GM19025 (cell line): ENCODE results near the gene KAT14.
"Not testable (repeated sequence)": the region's sequence is repeated elsewhere in the genome, so short reads cannot be mapped to it uniquely, and the experiment has no call there.

Experiments
- ATAC-seq: cut with Tn5 transposase; IDR thresholded peaks from one replicate; pipeline ENCODE4 v1.9.1; 2021; ENCODE audit warnings: mild to moderate bottlenecking, low read depth, moderate library complexity; ENCODE audit not compliant: unreplicated experiment

The KAT14 gene

DNA sequence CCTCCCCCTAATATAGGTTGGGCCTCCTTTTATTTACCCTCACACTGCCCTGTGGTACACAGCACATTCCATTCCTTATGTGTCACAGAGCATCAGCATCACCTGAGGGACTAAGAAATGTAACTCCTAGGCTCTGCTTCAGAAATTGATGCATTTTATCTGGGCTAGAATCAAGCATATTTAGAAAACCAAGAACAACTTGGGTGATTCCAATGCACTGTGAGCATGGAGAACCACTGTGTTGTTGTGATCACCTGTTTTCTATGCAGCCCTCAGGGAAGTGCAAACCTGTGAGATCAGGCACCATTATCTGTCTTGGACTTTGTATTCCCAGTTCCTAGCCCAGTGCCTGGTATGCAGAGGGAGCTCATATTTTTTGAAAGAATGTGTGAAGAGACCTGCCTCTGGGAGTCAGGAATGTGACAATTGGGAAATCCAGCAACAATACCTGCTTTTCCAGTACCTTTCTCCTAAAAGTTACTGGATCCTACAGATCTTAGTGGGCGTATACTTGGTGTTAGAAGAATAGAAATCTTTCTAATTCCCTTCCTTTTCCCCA, 7.0 kb downstream of the KAT14 start:
- no peak for ATAC-seq

- ATAC-seq: no peak
Measured at GRCh38 chr20:18154342-18154741, 16.7 kb downstream of the KAT14 start.

DNA sequence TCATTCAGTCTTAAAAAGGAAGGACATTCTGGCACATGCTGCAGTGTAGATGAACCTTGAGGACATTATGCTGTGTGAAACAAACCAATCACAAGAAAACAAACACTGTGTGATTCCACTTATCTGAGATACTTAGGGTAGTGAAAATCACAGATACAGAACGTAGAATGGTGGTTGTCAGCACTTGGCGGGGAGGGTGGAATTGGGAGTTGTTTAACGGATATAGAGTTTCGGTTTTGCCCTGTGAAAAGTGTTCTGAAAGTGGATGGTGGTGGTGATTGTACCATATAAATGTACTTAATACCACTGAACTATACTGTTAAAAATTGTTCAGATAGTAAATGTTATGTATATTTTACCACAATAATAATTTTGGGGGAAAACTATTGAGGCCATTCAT, 18.4 kb downstream of the KAT14 start:
- no peak for ATAC-seq

GRCh38 chr20:18164356-18164755, 26.7 kb downstream of the KAT14 start:
- no peak for ATAC-seq

DNA sequence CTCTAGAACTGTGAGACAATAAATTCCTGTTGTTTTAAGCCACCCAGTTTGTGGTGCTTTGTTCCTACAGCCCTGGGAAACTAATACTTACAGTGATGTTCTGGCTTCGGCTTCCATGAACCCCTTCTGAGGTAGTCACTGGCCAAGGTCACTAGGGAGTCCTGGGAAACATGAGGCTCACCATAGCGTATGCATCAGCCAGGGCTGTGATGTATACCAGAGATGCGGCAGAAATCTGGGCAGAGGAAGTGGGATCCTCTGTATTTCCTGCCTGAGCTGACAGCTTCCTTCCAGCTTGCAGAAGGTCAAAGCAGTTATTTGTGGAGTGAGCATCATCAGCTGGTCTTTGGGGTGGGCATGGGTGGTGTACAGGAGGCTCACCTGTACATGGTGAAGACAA, 27.9 kb downstream of the KAT14 start:
- no peak for ATAC-seq

DNA sequence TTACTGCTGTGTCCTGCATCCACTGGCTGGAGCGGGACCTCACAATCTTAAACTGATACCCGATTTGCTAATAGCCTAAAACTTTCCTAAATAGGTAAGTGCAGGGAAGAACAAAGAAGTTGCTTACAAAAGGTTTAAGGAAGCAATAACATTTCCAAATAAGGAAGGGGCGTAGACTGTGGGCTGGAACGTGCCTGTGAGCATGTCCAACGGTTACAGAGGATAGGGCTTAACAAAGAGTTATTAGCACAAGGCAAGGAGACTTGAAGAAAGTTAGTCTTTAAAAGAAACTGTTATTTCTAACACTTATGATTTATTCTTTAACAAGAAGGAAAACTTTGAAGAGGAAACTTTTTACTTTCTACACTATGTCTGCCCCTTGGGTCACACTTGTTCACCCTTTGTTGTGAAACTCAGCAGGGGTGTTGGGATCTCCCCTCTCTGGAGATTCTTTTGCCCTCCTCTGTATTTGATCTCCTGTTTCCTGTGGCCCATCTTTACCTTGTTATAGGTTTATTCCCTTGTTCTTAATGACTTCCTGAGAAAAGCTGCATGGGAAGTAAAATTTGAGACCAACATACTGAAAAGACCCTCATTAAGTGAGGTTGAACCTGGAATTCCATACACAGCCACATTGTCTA, 28.7 kb downstream of the KAT14 start:
- no peak for ATAC-seq

DNA sequence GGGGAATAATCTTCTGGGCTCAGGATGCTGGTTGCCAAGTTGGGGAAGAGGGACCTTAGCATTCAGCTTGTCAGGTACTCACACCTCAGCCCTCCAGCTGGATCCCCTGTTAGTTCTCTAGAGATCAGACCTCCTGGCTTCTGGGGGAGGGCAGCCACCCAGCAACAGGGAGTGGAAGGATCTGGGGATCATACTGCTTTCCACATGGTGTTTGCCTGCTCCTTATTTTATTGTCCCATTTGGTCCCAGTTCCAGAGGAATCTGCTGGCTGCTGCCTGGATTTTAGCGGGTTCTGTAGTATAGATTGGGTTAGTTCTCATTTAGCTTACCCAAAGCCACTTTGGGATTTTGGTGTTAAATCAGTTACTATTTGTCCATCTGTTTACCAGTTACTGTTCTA, 29.3 kb downstream of the KAT14 start:
- ATAC-seq: no peak

- no peak for ATAC-seq
Measured at GRCh38 chr20:18172379-18172778, 34.7 kb downstream of the KAT14 start.

- no peak for ATAC-seq
Measured at GRCh38 chr20:18174906-18175683, 37.4 kb downstream of the KAT14 start.

DNA sequence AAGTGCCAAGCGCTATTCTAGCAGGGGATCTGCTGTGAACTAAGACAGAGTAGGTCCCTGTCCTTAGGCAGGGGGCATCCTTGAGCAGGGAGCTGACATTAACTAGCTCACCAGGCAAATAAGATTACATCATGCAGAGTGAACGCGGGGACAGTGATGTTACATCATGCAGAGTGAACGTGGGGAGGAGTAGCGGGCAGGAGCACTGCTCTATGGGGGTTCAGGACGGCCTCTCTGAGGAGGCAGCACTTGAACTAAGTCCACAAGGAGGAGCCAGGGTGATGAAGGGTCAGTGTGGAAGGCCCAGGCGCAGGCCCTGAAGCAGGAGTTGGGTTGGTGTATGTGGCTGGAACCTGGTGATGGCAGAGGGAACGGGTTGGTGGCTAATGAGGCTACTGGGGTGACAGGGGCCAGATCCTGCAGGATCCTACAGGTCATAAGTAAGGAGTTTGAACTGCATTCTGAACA, 38.7 kb downstream of the KAT14 start:
- ATAC-seq: no peak

DNA sequence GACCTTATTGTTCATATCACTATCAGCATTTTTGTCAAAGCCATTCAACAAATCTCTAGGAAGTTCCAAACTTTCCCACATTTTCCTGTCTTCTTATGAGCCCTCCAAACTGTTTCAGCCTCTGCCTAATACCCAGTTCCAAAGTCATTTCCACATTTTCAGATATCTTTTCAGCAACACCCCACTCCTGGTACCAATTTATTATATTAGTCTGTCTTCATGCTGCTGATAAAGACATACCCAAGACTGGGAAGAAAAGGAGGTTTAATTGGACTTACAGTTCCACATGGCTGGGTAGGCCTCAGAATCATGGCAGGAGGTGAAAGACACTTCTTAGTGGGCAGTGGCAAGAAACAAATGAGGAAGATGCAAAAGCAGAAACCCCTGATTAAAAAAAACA, 42.7 kb downstream of the KAT14 start:
- not testable (repeated sequence) for ATAC-seq

- no peak for ATAC-seq
Measured at GRCh38 chr20:18180815-18181214, 43.2 kb downstream of the KAT14 start.

- no peak for ATAC-seq
Measured at GRCh38 chr20:18187020-18187419, 49.4 kb downstream of the KAT14 start.

- no peak for ATAC-seq
Measured at GRCh38 chr20:18188434-18188833, 50.8 kb downstream of the KAT14 start.

GRCh38 chr20:18190338-18191233, 52.9 kb downstream of the KAT14 start:
- ATAC-seq: no peak

DNA sequence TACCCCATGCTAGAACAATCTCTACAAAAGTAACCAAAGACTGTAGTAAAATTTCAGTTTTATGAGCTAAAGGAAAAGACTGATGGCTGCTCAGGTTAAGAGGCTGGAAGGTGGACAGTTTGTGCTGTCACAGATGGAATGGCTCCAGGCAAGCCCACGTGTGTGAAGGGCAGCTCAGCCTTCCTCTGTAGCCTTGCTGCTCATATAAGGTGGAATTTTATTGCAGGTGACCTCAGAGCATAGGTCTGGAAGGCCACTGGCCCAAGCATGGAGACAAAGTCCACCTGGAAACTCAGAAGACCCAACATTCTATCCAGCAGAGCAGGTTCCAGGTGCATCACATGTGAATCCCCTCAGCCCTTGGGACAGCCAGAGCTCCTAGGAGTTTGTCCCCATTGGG, 53.6 kb downstream of the KAT14 start:
- ATAC-seq: no peak

DNA sequence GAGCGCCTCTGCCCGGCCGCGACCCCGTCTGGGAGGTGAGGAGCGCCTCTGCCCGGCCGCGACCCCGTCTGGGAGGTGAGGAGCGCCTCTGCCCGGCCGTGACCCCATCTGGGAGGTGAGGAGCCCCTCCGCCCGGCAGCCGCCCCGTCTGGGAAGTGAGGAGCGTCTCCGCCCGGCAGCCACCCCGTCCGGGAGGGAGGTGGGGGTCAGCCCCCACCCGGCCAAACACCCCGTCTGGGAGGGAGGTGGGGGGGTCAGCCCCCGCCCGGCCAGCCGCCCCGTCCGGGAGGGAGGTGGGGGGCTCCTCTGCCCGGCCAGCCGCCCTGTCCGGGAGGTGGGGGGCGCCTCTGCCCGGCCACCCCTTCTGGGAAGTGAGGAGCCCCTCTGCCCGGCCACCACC, 56.8 kb downstream of the KAT14 start:
- ATAC-seq: not testable (repeated sequence)

DNA sequence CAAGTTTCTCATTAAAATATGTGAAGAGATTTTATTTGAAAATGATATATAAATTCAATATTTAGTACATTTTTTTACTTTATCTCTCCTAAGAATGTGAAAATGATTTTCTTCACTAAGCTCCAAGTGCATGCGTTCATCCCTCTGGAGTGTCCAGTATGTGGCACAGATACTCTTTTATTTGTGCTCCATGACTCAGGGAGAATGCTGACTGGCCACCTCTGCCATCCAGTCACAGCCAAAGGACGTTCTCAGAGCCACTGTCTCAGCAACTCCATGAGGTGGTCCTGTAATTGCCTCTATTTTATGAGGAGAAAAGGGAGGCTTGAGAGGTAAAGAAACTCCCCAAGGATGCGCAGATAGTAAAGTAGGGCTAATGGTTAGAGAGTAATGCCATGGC, 58.3 kb downstream of the KAT14 start:
- no peak for ATAC-seq

DNA sequence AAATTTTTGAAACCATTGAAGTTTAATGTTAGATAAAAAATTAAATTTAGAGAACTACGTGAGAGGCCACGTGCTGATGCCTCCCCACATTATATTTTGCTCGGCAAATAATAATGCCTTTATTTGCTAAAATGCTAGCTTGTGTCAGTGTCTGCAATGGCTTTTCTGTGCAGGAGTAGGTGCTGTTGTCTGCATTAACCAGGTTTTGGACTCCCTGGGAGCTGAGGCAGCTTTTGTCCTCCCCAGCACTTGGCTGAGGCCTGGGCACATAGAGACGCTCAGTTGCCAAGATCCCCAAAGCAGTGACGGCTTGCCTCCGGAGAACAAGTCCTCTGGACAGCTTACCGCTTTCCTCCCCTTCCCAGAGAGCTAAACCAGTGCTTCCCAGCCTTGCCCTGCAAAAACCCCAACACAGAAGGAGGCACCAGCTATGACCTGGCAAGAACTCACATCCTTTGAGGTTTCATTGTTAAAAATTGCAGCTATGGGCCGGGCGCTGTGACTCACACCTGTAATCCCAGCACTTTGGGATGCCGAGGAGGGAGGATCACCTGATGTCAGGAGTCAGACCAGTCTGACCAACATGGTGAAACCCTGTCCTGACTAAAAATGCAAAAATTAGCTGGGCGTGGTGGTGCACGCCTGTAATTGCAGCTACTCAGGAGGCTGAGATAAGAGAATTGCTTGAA, 59.9 kb downstream of the KAT14 start:
- no peak for ATAC-seq

GRCh38 chr20:18202966-18203365, 65.3 kb downstream of the KAT14 start:
- ATAC-seq: no peak
